NCI-H69 (cell line): Measurements from ENCODE around the gene NPAS3.

Experiments used
- DNase-seq: peaks from one replicate; lab custom pipeline; 2025; lab: John Stamatoyannopoulos, UW

The NPAS3 gene

DNA sequence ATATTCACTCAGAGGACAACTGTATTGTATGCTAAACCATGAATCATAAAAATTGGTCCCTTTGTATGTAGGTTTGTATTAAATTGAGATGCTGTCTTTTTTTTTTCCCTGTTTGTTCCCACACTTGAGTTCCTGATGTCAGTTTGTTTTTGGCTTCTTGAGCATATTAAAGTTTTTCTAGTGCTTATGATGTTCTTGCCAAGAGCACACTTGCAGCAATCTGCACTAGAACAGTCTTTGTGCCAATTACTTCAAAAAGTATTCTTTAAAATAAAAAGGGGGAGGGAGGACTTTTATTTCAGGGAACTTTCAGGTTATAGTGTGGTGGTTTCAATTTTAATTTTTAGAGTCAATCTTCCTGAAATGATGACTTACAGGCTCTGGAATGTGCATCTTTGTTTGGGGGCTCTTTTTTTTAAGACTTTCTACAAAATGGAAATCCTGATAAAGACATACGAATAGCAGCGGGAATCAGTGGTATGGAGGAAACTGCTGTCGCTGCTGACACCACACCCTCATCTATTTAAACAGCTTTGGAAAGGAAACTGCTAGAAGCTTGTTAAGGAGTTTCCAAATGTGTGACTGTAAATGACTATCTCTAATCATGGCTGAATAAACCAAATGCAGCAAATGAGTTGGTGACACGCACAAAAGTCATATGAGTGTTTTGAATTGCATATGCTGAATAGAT, 823.6 kb downstream of the NPAS3 start:
- DNase-seq, result no peak

DNA sequence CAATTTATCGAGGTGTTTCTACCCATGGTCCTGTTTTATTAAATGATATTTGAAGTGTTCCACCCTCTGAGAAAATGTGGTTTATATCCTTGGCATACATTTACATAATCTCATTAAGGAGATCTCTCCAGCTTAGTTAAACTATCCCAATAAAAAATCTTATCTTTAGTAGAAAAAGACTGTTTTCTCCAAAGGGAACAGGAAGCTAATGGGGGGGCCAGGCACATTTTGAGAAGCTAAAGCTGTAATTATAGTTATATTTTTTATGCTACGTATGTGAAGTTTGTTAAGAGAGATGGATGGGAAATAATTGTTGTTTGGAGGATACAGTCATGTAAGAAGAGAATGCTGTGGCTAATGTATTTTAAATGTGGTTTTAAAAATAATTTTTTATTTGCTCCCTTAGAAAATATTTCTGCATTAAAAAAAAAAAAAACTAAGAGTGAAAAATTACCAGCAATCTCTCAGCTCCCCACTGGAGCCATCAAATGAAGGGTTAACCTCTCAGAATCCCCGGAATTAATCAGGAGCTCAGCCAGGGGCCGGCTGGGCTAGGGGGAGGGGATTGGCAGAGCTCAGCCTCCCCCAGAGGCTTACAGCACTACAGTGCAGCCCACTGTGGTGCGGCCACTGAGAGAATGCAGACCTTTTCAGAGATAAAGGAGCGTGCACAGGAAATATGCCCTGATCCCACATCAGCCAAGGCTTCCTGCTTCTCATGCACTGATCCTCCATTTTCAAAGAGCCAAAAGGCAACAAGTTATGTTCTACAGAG, 826.4 kb downstream of the NPAS3 start:
- peak; percentile 17 for DNase-seq

DNA sequence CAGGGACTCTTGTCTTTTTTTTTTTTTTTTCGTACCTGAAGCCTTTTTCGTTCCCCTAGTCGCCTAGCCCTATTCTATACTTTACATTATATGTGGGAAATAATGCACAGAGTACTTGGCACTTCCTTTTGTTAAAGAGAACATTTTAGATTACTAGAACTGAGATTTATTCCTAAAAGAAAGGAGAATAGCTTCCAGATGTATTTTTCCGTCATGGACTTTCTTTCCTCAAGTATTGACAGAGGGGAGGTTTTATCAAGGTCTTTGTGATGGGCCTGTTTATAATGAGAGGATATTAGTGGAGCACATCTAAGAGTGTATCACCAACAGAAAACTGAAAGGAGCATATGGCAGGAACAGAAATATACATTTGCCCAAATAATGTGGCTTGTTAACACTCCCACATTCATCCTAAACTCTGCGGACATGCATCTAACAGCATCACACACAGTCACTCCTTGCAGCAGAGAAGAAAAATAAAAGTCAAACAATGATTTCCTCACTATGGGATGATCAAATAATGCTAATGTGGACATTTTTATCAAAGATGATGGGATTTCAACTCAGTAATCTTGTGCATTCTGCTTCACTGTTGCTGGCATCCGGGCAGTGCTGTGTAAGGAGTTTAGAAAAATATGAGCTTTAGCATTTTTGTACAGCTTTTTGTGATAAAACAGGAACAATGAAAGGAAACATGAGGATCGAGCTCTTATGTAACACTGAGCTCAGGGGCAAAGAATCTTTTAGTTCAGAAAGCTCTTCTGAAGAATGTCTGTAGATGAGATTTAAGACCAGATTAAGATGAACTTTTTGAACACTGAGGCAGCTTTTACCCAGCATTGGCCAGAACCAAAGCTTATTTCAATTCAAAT, 829.1 kb downstream of the NPAS3 start:
- no peak for DNase-seq

- DNase-seq, result no peak
These were observed 829.8 kb downstream of the NPAS3 start for GRCh38 chr14:33768458-33768830.

DNA sequence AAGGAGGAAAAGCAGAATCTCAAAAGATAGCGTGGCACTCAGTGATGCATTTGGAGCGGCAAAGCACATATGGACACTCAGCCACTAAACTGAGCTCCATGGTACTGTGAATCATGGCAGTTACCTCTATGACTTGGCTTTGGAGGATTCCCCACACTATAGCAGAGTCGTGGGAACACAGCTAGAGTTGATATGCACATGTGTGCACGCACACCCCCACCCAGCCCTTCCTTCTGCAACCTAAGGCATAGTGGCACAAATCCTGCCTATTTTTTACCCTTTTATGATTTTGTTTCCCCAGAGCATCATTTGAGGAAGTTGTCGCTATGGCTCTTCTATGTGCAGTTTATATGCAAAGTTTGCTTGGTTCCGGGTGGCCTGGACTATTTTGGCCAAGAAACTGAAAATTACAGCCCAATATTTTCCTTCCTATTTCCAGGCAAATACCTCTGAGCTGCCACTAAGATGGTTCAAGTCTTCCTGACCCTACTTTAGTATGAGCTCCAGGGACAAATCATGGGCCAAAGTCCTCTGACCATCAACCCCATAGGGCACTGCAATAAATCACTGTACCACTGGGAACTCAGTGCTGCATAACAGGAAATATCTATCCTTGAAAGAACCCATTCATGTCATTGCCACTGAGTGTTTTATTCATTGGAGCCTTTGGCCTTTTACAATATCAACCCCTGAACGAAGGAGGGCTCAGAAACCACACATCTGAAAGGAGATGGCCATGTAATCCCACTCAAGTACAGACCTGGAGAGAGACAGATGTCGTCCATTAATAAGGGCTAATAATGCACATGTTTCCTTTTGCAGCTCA, 834.7 kb downstream of the NPAS3 start:
- DNase-seq, result no peak

- no peak for DNase-seq
These were observed 835.5 kb downstream of the NPAS3 start for GRCh38 chr14:33774161-33774560.

DNA sequence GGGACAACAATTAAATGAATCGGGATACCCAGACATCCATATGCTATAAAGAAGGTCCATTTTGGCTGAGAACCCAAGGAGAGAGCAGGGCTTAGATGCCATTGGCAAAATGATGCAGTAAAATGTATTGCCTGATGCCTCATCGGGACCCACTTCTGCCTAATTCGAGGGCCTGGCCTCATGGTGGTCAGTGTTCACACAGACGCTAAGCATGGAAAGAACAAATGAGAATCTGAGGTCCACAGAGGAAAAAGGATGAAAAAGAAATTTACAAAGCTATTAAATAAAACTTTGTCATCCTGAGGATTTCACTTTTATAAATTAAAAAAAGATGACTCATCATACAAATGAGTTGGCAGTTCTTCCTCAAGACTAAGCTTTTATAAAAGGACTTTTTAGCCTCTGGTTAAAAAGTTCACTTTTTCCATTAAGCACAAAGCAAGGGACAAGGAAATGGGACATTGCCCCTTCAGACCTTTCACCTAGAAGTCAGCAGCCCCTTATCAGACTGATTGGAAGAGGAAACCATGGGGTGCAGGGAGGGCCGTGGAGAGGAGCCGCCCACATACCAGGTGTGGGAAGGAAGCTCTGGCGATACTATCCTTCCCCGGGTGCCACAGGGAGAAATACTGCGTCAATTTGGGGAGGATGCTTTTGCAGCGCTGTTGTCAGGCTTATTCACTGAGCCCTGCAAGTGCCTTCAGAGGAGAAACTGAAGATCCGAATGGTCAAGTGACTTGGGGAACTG, 836.2 kb downstream of the NPAS3 start:
- no peak for DNase-seq

GRCh38 chr14:33776871-33777270, 838.2 kb downstream of the NPAS3 start:
- no peak for DNase-seq

DNA sequence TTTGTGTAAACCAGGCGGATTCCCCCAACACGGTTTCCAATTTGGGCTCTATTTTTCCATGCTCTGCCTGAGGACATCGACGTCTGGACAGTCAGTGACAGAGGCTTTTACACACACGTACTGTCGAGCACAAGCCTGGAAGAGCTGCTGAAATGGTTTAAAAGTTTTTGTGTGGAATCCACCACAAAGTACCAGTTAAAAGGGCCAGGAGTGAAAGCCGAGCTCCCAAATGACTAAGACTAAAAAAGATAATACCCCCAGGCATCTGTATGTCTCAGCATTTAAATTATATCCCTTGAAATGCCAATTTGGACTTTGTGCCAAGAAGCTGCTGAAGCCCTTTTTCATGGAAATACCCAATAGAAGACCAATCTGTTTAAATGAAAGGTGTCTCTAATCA, 839.0 kb downstream of the NPAS3 start:
- peak; percentile 6 for DNase-seq

- no peak for DNase-seq
These were observed 841.4 kb downstream of the NPAS3 start for GRCh38 chr14:33780035-33780434.

DNA sequence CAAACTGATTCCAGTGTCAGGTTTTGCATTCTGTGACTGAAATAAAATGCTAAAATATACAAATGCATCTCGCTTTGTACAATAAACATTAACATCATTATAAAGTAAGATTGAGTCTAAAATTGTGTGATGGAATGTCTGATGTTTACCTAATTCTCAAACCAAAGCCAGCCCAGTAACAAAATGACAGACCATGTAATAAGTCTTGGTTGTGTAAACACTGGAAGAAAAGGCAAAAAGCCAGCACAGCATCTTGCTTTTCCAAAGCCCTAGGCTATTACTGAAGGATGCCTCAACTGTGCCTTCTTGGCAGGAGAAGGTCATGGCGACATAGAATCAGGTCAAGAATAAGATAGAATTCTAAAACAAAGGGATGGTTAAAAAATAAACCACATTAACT, 842.6 kb downstream of the NPAS3 start:
- no peak for DNase-seq

GRCh38 chr14:33782923-33783322, 844.2 kb downstream of the NPAS3 start:
- peak; percentile 80 for DNase-seq

DNA sequence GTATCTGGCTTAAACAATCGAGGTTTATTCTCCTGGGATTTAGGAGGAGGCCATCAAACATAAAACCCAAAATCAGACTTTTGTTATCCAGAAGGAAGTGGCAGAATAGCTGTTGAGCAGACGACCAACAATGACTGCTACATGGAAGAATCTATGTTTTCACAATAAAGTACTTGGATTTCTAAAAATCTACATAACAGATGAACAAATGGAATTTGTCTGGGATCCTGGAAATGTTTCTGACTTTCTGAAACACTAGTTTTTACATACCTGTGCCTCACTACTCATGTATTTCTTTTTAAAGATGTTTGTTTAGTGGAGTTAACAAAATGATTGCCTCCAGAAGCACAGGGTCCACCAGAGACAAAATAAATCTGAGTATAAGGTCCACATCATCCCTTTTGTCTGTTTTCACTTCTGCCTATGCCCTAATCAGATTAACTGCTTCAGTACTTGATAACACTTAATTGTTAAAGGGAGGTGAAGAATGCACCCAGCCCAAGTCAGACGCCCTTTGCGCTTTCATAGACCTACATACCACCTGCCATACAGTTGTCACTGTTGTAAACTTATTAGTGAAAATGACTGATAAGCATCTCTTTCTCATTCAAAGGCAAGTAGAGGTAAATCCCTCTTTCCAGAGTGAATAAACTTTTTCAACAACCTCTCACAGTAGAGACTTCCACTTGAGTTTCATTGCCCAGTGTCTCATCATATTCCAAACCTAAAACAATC, 847.6 kb downstream of the NPAS3 start:
- DNase-seq, result no peak

- peak; percentile 65 for DNase-seq
These were observed 849.5 kb downstream of the NPAS3 start for GRCh38 chr14:33788161-33788560.

GRCh38 chr14:33790996-33791395, 852.3 kb downstream of the NPAS3 start:
- no peak for DNase-seq

GRCh38 chr14:33792009-33792719, 853.5 kb downstream of the NPAS3 start:
- DNase-seq, result no peak

DNA sequence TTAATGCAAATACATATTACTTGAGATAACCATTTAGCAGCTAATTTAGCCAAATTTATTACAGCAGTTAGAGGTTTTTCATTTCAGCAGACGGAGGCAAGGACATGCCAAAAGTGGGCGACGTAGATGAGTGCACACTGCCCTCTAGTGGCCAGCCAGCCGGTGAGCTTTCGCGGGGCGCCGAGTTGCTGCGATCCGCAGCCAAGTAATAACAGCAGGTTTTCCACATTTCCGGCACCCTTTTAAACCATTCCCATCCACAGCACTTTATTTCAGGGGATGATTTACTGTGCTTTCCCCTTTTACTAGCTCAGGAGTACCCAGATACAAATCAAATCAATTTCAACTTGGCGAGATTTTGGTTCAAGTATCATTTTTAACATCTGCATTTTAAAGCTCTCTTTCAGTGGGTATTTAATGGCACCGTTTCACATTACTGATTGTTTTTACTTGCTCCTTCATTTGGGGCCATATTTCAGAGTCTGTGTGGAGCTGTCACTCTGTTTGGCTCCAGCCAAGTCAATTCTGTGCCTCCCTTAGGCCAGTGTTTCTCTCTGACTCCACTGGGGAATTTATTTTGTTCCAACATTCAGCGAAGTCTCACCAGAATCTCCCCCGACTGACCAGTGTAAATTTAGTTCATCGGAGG, 854.2 kb downstream of the NPAS3 start:
- peak; percentile 79 for DNase-seq

DNA sequence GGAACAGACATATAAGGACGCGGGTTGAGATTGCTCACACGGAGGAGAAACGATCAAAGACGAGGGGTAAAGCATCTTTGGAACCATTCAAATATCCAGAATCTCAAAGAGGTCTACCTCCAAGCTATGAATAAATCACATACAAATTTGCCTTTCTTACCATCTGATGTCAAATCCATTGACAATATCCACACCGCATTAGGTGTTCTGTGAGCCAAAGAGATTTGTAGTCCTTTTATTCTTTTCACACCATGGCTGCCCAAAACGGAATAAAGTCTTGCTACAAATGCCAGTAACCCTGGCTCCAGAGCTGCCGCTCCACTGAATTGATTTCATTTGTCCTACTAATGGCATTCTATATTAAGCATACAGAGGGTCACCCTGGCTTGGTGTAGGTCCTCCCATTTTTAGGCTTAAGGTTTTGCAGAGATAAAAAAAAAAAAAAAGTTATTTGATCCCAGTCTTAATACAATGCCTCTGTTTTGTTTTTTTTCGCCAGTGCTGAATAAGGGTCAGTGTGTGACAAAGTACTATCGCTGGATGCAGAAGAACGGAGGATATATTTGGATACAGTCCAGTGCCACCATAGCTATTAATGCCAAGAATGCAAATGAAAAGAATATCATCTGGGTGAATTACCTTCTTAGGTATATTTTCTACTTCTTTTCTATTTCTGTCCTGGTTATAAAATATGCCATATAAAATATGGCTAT, 854.9 kb downstream of the NPAS3 start:
- no peak for DNase-seq
